ENCODE measurements around the gene SCEL.

Gene SCEL

DNA sequence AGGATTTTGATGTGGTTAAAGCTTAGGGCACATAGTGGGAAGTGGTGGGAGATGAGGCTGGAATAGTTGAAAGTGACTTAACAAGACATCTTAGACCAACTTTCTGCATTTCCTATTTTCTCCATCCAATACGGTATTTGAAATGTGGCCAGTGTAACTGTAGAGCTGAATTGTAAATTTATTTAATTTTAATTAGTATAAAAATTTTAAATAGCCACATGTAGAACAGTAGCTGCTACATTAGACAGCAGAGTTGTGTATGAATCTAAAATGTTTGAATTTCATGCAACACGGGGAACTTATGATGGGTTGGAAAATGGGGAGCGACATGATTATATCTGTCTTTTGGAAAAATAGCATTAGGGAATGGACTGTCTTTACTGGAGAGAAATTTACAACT lies 7.1 kb upstream of the SCEL start:
- TF ChIP-seq CTCF (IDR thresholded peaks at IDR 0.05; ENCODE audit: control insufficient read depth, insufficient read depth, low read depth, low read length, missing control alignments), result no peak
- no peak for DNase-seq (ENCODE audit: low read depth)
- no peak overlapping the region for H3K4me3 ChIP-seq (ENCODE audit: control insufficient read depth, low read depth, low read length)

- DNase-seq (ENCODE audit: low read depth), result no peak
- no peak for TF ChIP-seq CTCF (IDR thresholded peaks at IDR 0.05; ENCODE audit: control insufficient read depth, insufficient read depth, low read depth, low read length, missing control alignments)
- no peak overlapping the region for H3K4me3 ChIP-seq (ENCODE audit: control insufficient read depth, low read depth, low read length)
Measured at GRCh38 chr13:77528834-77529500, 6.5 kb upstream of the SCEL start.

GRCh38 chr13:77529501-77529840 lies 6.0 kb upstream of the SCEL start:
- DNase-seq (ENCODE audit: low read depth), result no peak
- TF ChIP-seq CTCF (IDR thresholded peaks at IDR 0.05; ENCODE audit: control insufficient read depth, insufficient read depth, low read depth, low read length, missing control alignments), result no peak
- H3K4me3 ChIP-seq (ENCODE audit: control insufficient read depth, low read depth, low read length), result no peak overlapping the region

DNA sequence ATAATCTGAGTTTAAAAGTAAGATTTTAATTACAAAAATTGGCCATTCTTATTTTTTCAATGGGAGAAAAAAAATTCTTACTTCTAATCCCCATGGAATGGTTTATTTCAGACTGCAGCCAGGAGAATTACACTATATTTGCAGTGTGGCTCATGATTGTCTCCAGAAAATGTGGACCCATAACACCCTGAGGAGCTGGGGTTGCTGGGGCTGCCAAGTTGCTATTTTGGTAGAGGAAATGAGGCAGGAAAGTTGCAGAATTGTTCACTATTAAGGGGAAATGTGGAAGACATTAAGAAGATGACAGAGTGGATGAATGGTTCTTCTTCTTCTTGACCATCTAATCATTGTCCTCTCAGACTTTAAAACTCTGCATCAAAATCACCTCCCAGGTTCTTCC lies 4.6 kb upstream of the SCEL start:
- no peak for TF ChIP-seq CTCF (IDR thresholded peaks at IDR 0.05; ENCODE audit: control insufficient read depth, insufficient read depth, low read depth, low read length, missing control alignments)
- H3K4me3 ChIP-seq (ENCODE audit: control insufficient read depth, low read depth, low read length), result no peak overlapping the region
- no peak for DNase-seq (ENCODE audit: low read depth)

DNA sequence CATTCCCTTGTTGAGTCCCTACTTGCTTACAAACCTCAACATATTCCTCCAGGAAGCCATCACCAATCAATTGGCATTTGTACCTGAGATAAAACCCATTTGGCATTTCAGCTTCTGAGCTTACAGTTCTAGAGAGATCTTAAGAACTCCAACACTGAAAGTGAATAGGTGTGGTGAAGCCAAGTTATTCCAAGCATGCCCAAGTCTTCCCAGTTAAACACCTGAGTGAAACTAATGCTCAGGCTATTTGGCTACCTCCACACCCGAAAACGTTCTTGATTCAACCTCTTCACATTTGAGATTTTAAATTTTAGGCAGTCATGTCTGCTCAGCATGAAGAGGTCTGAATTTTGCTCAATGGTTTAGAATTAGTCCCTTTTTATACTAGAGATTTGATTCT lies 2.5 kb upstream of the SCEL start:
- no peak overlapping the region for H3K4me3 ChIP-seq (ENCODE audit: control insufficient read depth, low read depth, low read length)
- no peak for DNase-seq (ENCODE audit: low read depth)
- no peak for TF ChIP-seq CTCF (IDR thresholded peaks at IDR 0.05; ENCODE audit: control insufficient read depth, insufficient read depth, low read depth, low read length, missing control alignments)

GRCh38 chr13:77533875-77534788 lies 1.4 kb upstream of the SCEL start:
- no peak for DNase-seq (ENCODE audit: low read depth)
- TF ChIP-seq CTCF (IDR thresholded peaks at IDR 0.05; ENCODE audit: control insufficient read depth, insufficient read depth, low read depth, low read length, missing control alignments), result no peak

More at GRCh38 chr13:77533875-77534788, 1.4 kb upstream of the SCEL start:
- H3K4me3 ChIP-seq (ENCODE audit: control insufficient read depth, low read depth, low read length), result no peak overlapping the region

Measured in AG09309 (cell line).